ENCODE results near the gene CBFA2T2.

- TF ChIP-seq CTCF (IDR thresholded peaks at IDR 0.05) (no peak), POLR2A (IDR thresholded peaks at IDR 0.05) (no peak)
Observed at GRCh38 chr20:33611106-33611505, 121.2 kb downstream of the CBFA2T2 start.
